K562 (cell line): ENCODE results near the gene TNMD.

Experiments used
- HMG20A ChIP-seq: fragments of 450-650 bp; formaldehyde crosslinking; conservative IDR thresholded peaks from 2 replicates; pipeline ENCODE4 v1.4.0; 2020; ENCODE audit warnings: mild to moderate bottlenecking, mixed read lengths
- SIN3A ChIP-seq, 2 experiments: fragments of 150-350 bp in 1 of 2; IDR thresholded peaks; 2 replicates each; pipeline ENCODE4 v1.6.1; 2011 to 2016; ENCODE audit warnings: borderline replicate concordance in 2 of 2, low read depth in 2 of 2, low read length in 2 of 2, mild to moderate bottlenecking in 2 of 2, moderate library complexity in 2 of 2; ENCODE audit not compliant: control insufficient read depth in 1 of 2

GRCh38 chrX:100635040-100635439 is 50.3 kb downstream of the TNMD start:
- no peak for TF ChIP-seq HMG20A (CRISPR knock-in tag)
- no peak for TF ChIP-seq SIN3A (IDR thresholded peaks at IDR 0.05; ENCODE audit: borderline replicate concordance in 2 of 2, control insufficient read depth in 1 of 2, low read depth in 2 of 2, low read length in 2 of 2)
